ENCODE data around the gene SCAF8.

SCAF8 gene

DNA sequence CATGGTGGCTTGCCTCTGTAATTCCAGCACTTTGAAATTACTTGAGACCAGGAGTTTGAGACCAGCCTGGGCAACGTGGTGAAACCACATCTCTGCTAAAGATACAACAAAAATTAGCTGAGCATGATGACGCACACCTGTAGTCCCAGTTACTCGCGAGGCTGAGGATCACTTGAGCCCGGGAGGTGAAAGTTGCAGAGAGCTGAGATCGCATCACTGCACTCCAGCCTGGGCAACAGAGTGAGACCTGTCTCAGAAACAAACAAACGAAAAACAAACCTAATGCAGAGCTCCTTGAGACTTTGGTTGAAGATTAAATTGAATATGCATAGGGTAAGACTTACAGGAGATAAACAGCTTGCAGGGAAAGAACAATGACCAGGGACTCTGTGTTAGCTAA lies 80.8 kb downstream of the SCAF8 start:
- TF ChIP-seq, protein P1, sequence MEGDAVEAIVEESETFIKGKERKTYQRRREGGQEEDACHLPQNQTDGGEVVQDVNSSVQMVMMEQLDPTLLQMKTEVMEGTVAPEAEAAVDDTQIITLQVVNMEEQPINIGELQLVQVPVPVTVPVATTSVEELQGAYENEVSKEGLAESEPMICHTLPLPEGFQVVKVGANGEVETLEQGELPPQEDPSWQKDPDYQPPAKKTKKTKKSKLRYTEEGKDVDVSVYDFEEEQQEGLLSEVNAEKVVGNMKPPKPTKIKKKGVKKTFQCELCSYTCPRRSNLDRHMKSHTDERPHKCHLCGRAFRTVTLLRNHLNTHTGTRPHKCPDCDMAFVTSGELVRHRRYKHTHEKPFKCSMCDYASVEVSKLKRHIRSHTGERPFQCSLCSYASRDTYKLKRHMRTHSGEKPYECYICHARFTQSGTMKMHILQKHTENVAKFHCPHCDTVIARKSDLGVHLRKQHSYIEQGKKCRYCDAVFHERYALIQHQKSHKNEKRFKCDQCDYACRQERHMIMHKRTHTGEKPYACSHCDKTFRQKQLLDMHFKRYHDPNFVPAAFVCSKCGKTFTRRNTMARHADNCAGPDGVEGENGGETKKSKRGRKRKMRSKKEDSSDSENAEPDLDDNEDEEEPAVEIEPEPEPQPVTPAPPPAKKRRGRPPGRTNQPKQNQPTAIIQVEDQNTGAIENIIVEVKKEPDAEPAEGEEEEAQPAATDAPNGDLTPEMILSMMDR (IDR thresholded peaks at IDR 0.05; ENCODE audit: low read depth, low read length, missing control alignments), result no peak
- H3K4me3 ChIP-seq (replicated peaks; ENCODE audit: low read depth, low read length), result no peak overlapping the region
- no peak for DNase-seq (ENCODE audit: extremely low read depth, low read depth)

DNA sequence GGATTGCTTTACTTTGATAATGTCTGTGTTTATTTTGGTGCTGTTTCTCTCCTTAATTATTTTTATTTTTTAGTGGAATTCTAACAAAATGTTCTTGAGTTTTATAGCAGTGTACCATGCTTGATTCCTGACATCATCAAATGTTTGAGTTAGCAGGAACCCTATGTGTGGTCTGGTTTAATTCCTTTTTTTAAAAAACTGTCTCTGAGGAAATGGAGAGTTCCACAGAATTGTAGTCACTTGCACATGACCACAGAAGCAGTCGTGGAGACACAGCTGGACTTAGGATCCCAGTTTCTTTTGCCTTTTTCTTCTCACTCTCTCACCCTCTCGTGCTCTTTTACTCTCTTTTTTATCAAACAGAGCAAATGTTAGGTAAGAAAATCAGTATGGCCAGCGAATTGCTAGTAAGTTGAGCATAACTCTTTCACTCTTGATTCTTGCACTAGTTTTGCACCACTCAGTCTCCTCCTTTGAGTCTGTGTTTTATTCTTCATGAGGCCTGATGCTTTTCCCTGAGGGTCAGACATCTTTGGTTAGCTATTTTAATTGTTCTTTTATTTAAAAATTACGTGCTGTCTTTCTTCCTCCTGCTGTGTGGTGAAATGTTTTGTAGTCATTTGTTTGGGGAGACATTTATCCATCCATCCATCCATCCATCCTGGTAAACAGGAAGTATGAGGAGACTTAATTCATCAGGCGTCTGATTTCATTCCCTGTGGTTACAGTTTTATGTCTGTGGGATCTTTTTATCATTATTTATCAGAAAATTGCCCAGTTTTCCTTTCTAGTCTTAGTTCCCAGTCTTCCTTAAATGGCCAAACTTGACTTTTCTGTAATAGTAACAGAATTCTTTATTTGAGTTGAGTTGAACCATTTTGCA lies 83.0 kb downstream of the SCAF8 start:
- H3K4me3 ChIP-seq (replicated peaks; ENCODE audit: low read depth, low read length), result no peak overlapping the region
- no peak for DNase-seq (ENCODE audit: extremely low read depth, low read depth)
- TF ChIP-seq, protein P1 (IDR thresholded peaks at IDR 0.05; ENCODE audit: low read depth, low read length, missing control alignments), result no peak

DNA sequence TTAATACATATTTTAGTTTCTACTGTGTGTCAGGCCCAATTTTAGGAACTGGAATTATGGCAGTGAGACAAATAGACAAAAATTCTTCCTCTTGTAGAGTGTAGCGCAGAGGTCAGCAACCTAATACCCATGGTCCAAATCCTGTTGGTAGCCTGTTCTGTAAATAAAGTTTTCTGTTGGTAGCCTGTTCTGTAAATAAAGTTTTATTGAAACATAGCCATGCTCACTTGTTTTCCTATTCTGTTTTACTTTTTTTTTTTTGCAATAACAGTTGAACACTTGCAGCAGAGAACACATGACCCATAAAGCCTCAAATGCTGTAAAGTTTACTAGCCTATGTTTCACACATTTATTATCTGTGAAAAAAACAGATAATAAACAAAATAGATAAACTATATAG lies 87.9 kb downstream of the SCAF8 start:
- no peak for DNase-seq (ENCODE audit: extremely low read depth, low read depth)
- TF ChIP-seq, protein P1 (IDR thresholded peaks at IDR 0.05; ENCODE audit: low read depth, low read length, missing control alignments), result no peak
- H3K4me3 ChIP-seq (replicated peaks; ENCODE audit: low read depth, low read length), result no peak overlapping the region

DNA sequence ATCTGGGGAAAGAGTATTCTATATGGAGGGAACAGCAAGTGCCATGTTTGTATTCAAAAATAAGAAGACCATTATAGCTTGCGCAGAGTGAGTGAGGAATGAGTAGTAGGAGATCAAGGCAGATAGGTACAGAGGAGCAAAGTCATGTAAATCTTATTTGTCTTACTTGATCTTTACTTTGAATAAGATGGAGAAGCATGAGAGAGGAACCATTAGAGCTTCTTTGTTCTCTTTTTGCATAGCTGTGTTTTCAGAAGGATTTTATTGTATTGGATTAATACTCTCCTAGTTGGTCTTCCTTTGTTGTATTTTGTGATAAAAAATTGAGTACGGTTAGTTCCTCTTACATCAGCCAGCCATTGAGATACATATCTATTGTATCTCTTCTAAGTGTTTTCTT lies 88.4 kb downstream of the SCAF8 start:
- DNase-seq (ENCODE audit: extremely low read depth, low read depth), result no peak
- TF ChIP-seq, protein P1 (IDR thresholded peaks at IDR 0.05; ENCODE audit: low read depth, low read length, missing control alignments), result no peak
- H3K4me3 ChIP-seq (replicated peaks; ENCODE audit: low read depth, low read length), result no peak overlapping the region

DNA sequence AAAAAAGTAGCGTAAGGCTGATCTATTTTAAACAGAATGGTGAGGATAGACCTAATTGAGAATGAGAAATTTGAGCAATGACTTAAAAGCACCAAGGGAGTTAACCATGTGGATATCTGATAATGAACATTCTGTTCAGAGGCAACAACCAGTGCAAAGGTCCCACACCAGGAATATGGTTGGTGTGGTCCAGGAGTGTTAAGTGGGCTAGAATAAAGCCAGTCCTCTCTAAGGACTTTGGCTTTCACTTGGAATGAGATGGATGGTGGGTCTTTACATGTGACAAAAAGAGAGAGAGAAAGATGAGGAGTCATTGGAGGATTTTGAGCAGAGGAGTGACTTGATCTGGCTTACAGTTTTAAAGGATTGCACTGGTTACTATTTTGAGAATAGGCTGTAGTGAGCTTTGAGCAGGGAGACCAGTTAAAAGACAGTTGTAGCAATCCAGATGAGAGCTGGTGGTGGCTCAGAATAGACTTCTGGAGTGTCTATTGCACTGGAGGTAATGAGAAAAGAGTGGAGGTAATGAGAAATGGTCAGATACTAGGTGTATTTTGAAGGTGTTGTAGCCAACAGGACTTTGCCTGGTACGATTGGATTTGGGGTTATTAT lies 89.8 kb downstream of the SCAF8 start:
- DNase-seq (ENCODE audit: extremely low read depth, low read depth), result no peak
- no peak overlapping the region for H3K4me3 ChIP-seq (replicated peaks; ENCODE audit: low read depth, low read length)
- TF ChIP-seq, protein P1 (IDR thresholded peaks at IDR 0.05; ENCODE audit: low read depth, low read length, missing control alignments), result no peak

DNA sequence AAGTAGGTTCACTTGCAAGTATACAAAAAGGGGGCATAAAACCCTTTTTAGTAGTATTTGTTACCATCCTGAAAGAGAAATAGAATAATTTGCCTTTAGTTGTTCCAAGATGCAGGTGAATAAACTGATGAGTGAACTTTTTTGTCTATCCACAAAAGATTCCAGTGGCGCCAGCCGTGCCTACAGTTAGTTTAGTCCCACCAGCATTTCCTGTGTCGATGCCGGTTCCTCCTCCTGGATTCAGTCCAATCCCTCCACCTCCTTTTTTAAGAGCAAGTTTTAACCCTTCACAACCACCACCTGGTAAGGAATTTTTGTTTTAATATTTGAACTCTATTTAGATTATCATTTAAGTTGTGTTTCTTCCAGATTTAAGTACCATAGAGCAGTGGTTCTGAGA lies 90.9 kb downstream of the SCAF8 start:
- TF ChIP-seq, protein P1 (IDR thresholded peaks at IDR 0.05; ENCODE audit: low read depth, low read length, missing control alignments), result no peak
- DNase-seq (ENCODE audit: extremely low read depth, low read depth), result no peak
- H3K4me3 ChIP-seq (replicated peaks; ENCODE audit: low read depth, low read length), result no peak overlapping the region
